HG03565 (cell line): ENCODE measurements around the gene GDF9.
"Not testable (repeated sequence)": the region's sequence is repeated elsewhere in the genome, so short reads cannot be mapped to it uniquely, and the experiment has no call there.

ENCODE experiments used
- ATAC-seq: cut with Tn5 transposase; IDR thresholded peaks from one replicate; pipeline ENCODE4 v1.9.1; 2021; ENCODE audit warnings: mild to moderate bottlenecking, moderate library complexity; ENCODE audit not compliant: unreplicated experiment

GDF9 gene

GRCh38 chr5:132873119-132873929 lies 7.1 kb upstream of the GDF9 start, which contains the start of gene LEAP2:
TSS of gene LEAP2 (plus strand) at chr5:132873668. CDS start at chr5:132873695, 27 bp downstream.
- ATAC-seq, result no peak

GRCh38 chr5:132872788-132873118 lies 6.5 kb upstream of the GDF9 start:
- ATAC-seq, result no peak

DNA sequence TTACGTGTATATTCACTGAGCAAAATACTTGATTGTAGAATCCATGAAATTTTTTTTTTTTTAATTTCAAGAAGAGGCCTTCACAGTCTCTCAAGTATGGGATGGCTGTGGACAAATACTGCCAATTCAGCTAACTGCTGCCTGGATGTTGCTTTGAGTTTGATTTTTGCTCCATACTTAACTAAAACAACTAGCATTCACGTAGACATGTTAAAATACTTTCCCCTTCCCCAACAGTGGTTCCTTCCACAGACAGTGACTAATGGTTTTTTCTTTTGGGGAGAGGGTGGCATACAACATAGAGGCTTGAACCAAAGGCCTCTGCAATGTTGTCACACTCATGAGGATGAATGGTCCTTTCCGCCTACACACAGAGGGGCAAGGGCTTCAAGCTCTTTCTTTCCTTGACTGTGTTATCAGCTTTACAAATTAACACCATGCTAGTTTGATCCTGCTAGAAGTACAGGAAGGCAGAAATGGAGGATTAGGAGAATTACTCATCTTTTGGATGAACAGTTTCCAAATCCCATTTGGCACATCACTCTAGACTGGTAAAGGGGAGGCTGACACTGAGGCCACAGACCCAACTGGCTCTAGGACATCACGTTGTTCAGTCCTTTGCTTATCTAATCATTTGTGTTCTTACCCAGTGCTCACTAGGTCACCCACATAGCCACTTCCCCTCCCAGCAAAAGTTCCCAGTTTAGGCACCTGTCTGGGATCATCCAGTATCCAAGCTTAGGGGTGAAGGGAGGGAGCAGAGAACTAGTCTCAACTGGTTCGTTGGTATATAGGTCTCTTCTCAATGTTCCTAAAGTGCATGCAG lies 5.4 kb upstream of the GDF9 start:
- no peak for ATAC-seq

GRCh38 chr5:132870801-132871200 lies 4.5 kb upstream of the GDF9 start:
- no peak for ATAC-seq

DNA sequence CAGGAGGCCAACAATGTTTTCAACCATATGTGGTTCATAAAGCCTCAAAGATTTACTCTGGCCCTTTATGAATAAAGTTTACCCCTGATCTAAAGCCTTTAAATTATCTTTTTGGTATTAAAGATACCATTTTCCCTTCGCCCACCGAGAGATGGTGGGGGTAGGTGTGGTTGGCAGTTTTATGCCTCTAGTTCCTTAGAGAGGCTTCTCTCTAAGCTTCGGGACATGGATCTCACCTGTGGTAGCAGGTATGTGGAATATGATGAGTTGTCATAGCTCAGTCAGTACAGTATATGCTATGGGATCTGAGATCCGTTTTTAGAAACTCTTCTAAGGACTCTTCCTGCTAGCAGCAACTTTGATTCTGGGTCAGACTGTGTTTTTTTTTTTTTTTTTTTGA lies 2.5 kb upstream of the GDF9 start:
- ATAC-seq, result no peak

GRCh38 chr5:132867046-132867451 lies 780 bp upstream of the GDF9 start:
- no peak for ATAC-seq

- ATAC-seq, result peak; percentile 2
Measured at GRCh38 chr5:132865668-132866341, 464 bp downstream of the GDF9 start.

DNA sequence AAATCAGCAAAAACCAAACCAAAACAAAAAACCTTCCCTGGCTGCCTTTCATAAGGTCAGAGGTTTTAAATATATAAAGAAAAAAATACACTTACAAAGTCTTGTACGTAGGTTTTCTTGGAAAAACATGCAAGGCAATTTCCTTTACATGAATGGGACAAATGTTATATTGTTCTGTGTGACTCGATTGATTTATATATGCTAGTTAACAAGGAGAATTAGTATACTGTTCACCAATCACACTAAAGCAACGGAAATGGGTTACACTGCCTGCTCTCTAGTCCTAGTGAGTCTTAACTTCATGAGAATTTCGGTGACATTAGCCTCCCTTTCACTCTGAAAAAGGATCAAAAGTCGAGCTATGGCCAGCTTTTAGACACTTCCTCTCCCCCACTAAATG lies 5.5 kb downstream of the GDF9 start:
- ATAC-seq, result no peak

GRCh38 chr5:132859889-132860437 lies 6.3 kb downstream of the GDF9 start:
- no peak for ATAC-seq

DNA sequence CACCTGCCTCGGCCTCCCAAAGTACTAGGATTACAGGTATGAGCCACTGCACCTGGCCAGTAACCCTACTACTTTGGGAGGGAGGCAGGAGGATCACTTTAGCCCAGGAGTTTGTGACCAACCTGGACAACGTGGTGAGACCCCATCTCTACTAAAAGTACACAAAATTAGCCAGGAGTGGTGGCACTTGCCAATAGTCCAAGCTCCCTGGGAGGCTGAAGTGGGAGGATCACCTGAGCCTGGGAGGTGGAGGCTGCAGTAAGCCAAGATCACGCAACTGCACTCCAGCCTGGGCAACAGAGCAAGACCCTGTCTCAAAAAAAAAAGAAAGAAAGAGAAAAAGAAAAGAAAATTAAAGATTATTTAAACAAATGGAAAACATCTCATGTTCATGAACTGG lies 10.3 kb downstream of the GDF9 start:
- no peak for ATAC-seq

GRCh38 chr5:132854992-132855391 lies 11.3 kb downstream of the GDF9 start:
- ATAC-seq, result not testable (repeated sequence)

DNA sequence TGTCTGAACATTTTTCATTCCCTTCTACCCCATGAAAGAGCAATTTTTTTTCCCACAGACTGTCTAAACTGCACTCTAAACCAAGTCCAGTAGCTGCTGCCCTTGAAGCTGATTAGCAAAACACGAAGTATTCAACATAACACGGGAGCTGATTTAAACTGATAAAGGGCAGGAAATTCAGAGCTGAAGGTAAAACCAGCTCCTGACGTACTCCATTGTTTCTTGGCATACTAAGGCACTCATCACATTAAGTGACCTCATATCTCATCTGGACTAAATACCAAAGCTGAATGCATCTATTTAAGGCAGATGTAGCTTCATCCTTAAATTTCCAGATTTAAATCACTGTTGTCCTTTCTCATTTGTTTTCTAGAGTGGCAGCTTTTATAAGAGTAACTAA lies 12.0 kb downstream of the GDF9 start:
- ATAC-seq, result no peak

DNA sequence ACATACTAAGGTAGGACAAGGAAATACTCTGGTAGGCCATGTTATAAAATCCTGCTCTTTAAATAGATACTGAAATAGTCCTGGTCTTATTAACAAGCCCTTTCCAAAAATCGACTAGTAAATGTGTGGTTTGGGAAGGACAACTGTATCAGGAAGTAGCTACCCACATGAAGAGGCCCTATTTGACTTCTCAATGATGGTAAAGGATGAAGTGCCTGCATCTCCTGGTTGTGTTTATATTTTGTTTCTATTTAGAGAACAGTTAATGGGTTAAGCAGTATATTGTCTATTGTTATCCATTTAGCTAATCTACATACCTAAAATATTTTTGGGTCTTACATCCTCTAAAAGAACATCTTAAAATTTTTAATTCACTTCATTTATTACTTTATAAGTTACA lies 12.5 kb downstream of the GDF9 start:
- ATAC-seq, result no peak

DNA sequence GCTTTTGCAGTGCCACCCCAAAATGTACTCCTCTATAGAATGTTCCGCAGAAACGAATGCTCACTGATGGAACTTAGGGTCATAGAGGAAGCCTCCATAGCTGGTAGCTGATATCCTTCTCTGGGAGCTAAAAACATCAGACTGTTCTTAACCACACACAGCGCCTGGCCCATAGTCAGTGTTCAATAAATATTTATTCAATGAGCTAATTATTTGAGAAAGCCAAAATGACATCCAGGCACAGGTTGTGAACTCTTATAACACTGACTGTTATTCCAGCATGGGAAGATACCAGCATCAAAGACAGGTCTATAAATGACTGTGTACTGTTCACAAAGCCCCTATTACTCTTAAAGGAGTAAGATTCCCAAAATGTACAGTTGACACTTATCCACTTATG lies 12.9 kb downstream of the GDF9 start:
- no peak for ATAC-seq

GRCh38 chr5:132850066-132850465 lies 16.2 kb downstream of the GDF9 start:
- no peak for ATAC-seq

GRCh38 chr5:132849347-132849746 lies 16.9 kb downstream of the GDF9 start:
- ATAC-seq, result no peak

DNA sequence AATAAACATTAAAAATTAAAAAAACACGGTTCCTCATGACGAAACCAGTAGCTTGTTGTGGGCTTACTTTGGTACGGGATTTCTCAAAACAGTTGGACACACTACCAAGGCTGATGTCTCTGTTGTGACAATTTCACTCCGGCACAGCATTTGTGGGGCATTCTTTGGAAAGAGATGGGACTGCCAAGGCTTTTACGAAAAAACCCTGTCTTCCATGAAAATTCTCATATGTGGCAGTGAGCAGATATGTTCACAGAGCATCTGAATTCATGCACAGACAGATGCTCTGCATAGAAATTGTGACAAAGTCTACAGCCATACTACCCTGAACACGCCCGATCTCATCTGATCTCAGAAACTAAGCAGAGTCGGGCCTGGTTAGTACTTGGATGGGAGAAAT lies 18.0 kb downstream of the GDF9 start:
- no peak for ATAC-seq

GRCh38 chr5:132841305-132841704 lies 25.0 kb downstream of the GDF9 start:
- no peak for ATAC-seq

GRCh38 chr5:132840896-132841295 lies 25.4 kb downstream of the GDF9 start:
- ATAC-seq, result no peak

GRCh38 chr5:132840313-132840712 lies 26.0 kb downstream of the GDF9 start:
- no peak for ATAC-seq
